ENCODE results near the gene NGLY1.

NGLY1 gene

DNA sequence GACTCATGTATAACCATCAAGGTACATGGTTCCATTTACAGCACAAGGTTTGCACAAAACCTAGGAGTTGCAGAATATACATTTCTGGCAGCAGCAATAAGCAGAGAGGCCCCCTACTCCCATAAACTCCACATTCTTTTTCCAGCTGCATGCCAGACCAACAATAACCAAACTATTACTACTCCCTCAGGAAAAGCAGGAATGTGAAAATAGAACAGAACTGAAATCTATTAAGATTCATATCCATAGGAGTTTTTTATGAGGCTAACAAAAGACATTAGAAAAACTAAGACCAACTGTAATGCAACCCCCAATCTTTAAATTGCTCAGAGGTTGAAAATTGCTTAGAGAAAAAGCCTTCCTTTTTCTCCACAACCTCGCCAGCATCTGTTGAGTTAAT is 90.9 kb downstream of the NGLY1 start:
- DNase-seq (ENCODE audit: low read depth), result no peak
- no peak for TF ChIP-seq CTCF (conservative IDR thresholded peaks at IDR 0.05; ENCODE audit: low read depth, low read length)
- H3K4me3 ChIP-seq (ENCODE audit: low read length), result no peak overlapping the region

DNA sequence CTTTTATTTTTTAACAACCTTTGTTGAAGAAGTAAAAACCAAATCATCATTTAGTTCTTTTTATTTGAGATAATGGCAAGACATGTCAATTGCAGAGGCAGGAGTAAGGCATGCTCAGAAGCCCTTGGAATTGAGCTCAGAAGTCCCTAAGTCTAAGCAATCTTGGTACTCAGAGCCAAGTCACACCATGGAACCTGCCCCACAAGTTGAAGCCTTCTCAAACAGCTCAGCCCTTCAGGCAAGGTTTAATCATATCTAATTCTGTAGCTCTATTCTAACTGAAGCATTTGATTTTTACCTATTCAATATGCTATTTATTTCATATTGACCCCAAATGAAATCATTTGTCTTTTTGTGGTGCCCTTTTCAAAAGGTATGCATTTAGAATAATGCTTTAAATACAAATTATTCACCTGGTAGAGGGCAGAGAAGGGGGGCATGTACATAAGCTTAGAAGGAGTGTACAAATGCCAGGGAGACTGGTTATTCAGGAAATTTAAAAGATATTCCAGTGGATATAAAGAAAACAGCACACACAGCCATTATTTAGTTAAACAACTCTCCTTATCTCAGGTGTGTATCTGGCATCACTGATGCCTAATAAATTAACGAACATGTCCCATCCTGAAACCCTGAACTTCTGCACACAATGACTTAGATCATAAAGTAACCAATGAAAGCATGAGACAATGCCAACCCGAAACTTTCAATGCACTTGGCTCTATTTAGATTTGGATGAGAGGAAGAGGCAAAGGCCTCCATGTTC is 92.3 kb downstream of the NGLY1 start:
- DNase-seq (ENCODE audit: low read depth), result no peak
- H3K4me3 ChIP-seq (ENCODE audit: low read length), result no peak overlapping the region
- TF ChIP-seq CTCF (conservative IDR thresholded peaks at IDR 0.05; ENCODE audit: low read depth, low read length), result no peak

GRCh38 chr3:25689226-25689625 is 94.0 kb downstream of the NGLY1 start:
- no peak overlapping the region for H3K4me3 ChIP-seq (ENCODE audit: low read length)
- no peak for TF ChIP-seq CTCF (conservative IDR thresholded peaks at IDR 0.05; ENCODE audit: low read depth, low read length)
- no peak for DNase-seq (ENCODE audit: low read depth)

DNA sequence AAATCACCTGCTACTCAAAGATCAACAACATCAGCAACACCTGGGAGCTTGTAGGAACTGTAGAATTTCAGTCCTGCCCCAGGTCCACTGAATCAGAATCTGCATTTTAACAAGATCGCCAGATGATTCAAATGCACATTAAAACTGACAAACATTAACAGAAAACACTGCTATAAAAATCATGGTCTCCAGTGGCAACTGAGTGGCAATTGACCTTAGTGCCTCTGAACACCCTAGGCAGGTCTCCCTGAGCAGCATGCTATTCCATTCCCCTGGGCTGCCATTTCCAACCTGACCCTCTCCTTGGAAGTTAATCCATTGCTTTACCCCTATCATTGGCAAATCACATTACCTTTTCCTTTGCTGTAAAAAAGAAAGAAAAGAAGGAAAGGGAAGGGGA is 95.5 kb downstream of the NGLY1 start:
- no peak for TF ChIP-seq CTCF (conservative IDR thresholded peaks at IDR 0.05; ENCODE audit: low read depth, low read length)
- H3K4me3 ChIP-seq (ENCODE audit: low read length), result no peak overlapping the region
- no peak for DNase-seq (ENCODE audit: low read depth)

DNA sequence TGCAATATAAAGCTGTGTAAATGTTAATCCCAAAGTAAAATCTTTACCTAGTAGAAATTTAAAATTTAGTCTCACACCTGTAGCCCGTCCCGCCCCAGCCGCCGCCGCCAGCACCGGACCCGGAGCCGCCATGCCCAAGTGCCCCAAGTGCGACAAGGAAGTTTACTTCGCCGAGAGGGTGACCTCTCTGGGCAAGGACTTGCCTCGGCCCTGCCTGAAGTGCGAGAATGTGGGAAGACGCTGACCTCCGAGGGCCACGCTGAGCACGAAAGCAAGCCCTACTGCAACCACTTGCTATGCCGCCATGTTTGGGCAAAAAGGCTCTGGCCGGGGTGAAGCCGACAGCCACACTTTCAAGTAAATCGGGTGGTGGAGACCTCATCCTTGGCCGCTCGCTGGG is 96.5 kb downstream of the NGLY1 start:
- no peak for TF ChIP-seq CTCF (conservative IDR thresholded peaks at IDR 0.05; ENCODE audit: low read depth, low read length)
- no peak for DNase-seq (ENCODE audit: low read depth)
- no peak overlapping the region for H3K4me3 ChIP-seq (ENCODE audit: low read length)

GRCh38 chr3:25683882-25684281 is 99.4 kb downstream of the NGLY1 start:
- no peak for TF ChIP-seq CTCF (conservative IDR thresholded peaks at IDR 0.05; ENCODE audit: low read depth, low read length)
- no peak overlapping the region for H3K4me3 ChIP-seq (ENCODE audit: low read length)
- no peak for DNase-seq (ENCODE audit: low read depth)

- no peak for DNase-seq (ENCODE audit: low read depth)
- no peak for TF ChIP-seq CTCF (conservative IDR thresholded peaks at IDR 0.05; ENCODE audit: low read depth, low read length)
- no peak overlapping the region for H3K4me3 ChIP-seq (ENCODE audit: low read length)
Observed at GRCh38 chr3:25683410-25683809, 99.8 kb downstream of the NGLY1 start.
